HCT116 (cell line): ENCODE data around the gene FBXL5. TPM values are rescaled to one million over a fixed set of nuclear protein-coding genes. Genes with fewer than 3 reads are reported as not detected.

Experiments used
- ATAC-seq: fragments of 200-7000 bp; cut with Tn5 transposase; 2 replicates; pipeline ENCODE4 v1.9.1; 2020; ENCODE audit warnings: mild to moderate bottlenecking, moderate library complexity
- BruUV-seq: library from RNA; stranded (reverse); fragments of 400-500 nt; replicated peaks from 2 replicates; lab custom pipeline; 2021; lab: Mats Ljungman, UMichigan
- CTCF ChIA-PET: fragments of 300-600 bp; sonication (Branson Sonifier 250); formaldehyde crosslinking; loops from one replicate; lab custom pipeline; 2021; ENCODE audit warnings: antibody characterized with exemption; lab: Charles Lee
- POLR2A ChIA-PET: fragments of 300-600, 350-600 bp; sonication (Branson Sonifier 250); formaldehyde crosslinking; loops from one replicate; lab custom pipeline; 2021; ENCODE audit warnings: antibody characterized with exemption; lab: Charles Lee
- RAD21 ChIA-PET, 2 experiments: fragments of 300-600 bp; sonication (Branson Sonifier 250); formaldehyde crosslinking; loops; one replicate each; lab custom pipeline; 2023; ENCODE audit warnings: low total read pairs in 2 of 2; ENCODE audit not compliant: uncharacterized antibody in 2 of 2, unreplicated experiment in 2 of 2, low non-redundant PET in 1 of 2; lab: Charles Lee
- DNase-seq: peaks from one replicate; pipeline ENCODE4 v3.0.0-alpha.2; 2010; ENCODE audit warnings: low read depth, low spot score
- H2AFZ ChIP-seq: fragments of 200-600 bp; shearing (Covaris generic), sonication (generic); 2 replicates; pipeline ENCODE4 v1.6.1; 2017; ENCODE audit warnings: low read depth, mixed run types, mixed read lengths, antibody characterized with exemption, low read length; ENCODE audit not compliant: poor library complexity, severe bottlenecking
- H3K27ac ChIP-seq: 2 replicates; pipeline ENCODE4 v1.5.1; 2012; ENCODE audit warnings: low read depth, low read length
- H3K27me3 ChIP-seq: fragments of 200-600 bp; sonication (generic); 2 replicates; pipeline ENCODE4 v1.6.1; 2016; ENCODE audit warnings: mixed run types, low read length, mixed read lengths; ENCODE audit not compliant: insufficient read depth
- H3K36me3 ChIP-seq, 2 experiments: fragments of 200-500 bp in 1 of 2; fragments of 200-600 bp in 1 of 2; sonication (Bioruptor generic) in 1 of 2; sonication (generic) in 1 of 2; 2 replicates each; pipeline versions ENCODE4 v1.5.1 to v1.6.1; 2014 to 2016; ENCODE audit warnings: low read length in 2 of 2, inconsistent platforms in 1 of 2, mixed read lengths in 1 of 2, mixed run types in 1 of 2; ENCODE audit not compliant: insufficient read depth in 2 of 2, control insufficient read depth in 1 of 2
- H3K4me1 ChIP-seq, 2 experiments: fragments of 200-600 bp in 1 of 2; sonication (generic) in 1 of 2; 2 replicates each; pipeline versions ENCODE4 v1.5.1 to v1.6.1; 2012 to 2017; ENCODE audit warnings: low read length in 2 of 2, inconsistent platforms in 1 of 2, mild to moderate bottlenecking in 1 of 2, mixed read lengths in 1 of 2, mixed run types in 1 of 2, moderate library complexity in 1 of 2; ENCODE audit not compliant: insufficient read depth in 2 of 2, control insufficient read depth in 1 of 2
- H3K4me2 ChIP-seq: fragments of 200-600 bp; sonication (generic); 2 replicates; pipeline ENCODE4 v1.6.1; 2017; ENCODE audit warnings: mixed run types, low read length, mixed read lengths
- H3K4me3 ChIP-seq, 2 experiments: fragments of 200-600 bp in 1 of 2; sonication (generic) in 1 of 2; replicated peaks in 1 of 2; 2 replicates each; pipeline ENCODE4 v1.5.1; 2011 to 2016; ENCODE audit warnings: low read length in 2 of 2, control low read depth in 1 of 2, low read depth in 1 of 2, mild to moderate bottlenecking in 1 of 2, mixed read lengths in 1 of 2, mixed run types in 1 of 2
- H3K79me2 ChIP-seq: fragments of 200-600 bp; sonication (generic); 2 replicates; pipeline ENCODE4 v1.6.1; 2017; ENCODE audit warnings: mild to moderate bottlenecking, mixed run types, low read length, moderate library complexity, mixed read lengths; ENCODE audit not compliant: insufficient read depth
- H3K9ac ChIP-seq: fragments of 200-600 bp; sonication (generic); 2 replicates; pipeline ENCODE4 v1.6.1; 2016; ENCODE audit warnings: low read length, mixed read lengths
- H3K9me2 ChIP-seq: fragments of 200-600 bp; sonication (generic), shearing (Covaris generic); 2 replicates; pipeline ENCODE4 v1.6.1; 2017; ENCODE audit warnings: mixed run types, mild to moderate bottlenecking, moderate library complexity; ENCODE audit not compliant: insufficient read depth
- H3K9me3 ChIP-seq, 2 experiments: fragments of 200-500 bp in 1 of 2; fragments of 200-600 bp in 1 of 2; sonication (Bioruptor generic) in 1 of 2; sonication (generic) in 1 of 2; 2 replicates each; pipeline ENCODE4 v1.6.1; 2014 to 2017; ENCODE audit warnings: low read length in 2 of 2, mixed read lengths in 2 of 2, inconsistent platforms in 1 of 2, low read depth in 1 of 2, mild to moderate bottlenecking in 1 of 2, mixed run types in 1 of 2, moderate library complexity in 1 of 2; ENCODE audit not compliant: control insufficient read depth in 1 of 2, insufficient read depth in 1 of 2
- H4K20me1 ChIP-seq: fragments of 200-600 bp; sonication (generic), shearing (Covaris generic); 2 replicates; pipeline ENCODE4 v1.6.1; 2017; ENCODE audit warnings: mixed run types, mild to moderate bottlenecking, moderate library complexity; ENCODE audit not compliant: insufficient read depth
- CBX3 ChIP-seq: IDR thresholded peaks from 2 replicates; pipeline ENCODE4 v1.6.1; 2012; ENCODE audit warnings: low read depth
- CTCF ChIP-seq, 3 experiments: fragments of 200-600 bp in 1 of 3; sonication (generic) in 1 of 3; IDR thresholded peaks in 2 of 3; conservative IDR thresholded peaks in 1 of 3; 2 replicates each; pipeline ENCODE4 v1.5.1; 2012 to 2017; ENCODE audit warnings: low read depth in 2 of 3, low read length in 2 of 3, antibody characterized with exemption in 1 of 3, borderline replicate concordance in 1 of 3, control low read depth in 1 of 3, mild to moderate bottlenecking in 1 of 3, mixed read lengths in 1 of 3, mixed run types in 1 of 3, moderate library complexity in 1 of 3; ENCODE audit not compliant: insufficient read depth in 1 of 3
- POLR2AphosphoS5 ChIP-seq: IDR thresholded peaks from 2 replicates; pipeline ENCODE4 v1.6.1; 2011; ENCODE audit warnings: mild to moderate bottlenecking, low read depth, low read length, moderate library complexity
- RAD21 ChIP-seq: IDR thresholded peaks from 2 replicates; pipeline ENCODE4 v1.6.1; 2012; ENCODE audit warnings: low read depth, mild to moderate bottlenecking
- SIN3A ChIP-seq: IDR thresholded peaks from 2 replicates; pipeline ENCODE4 v1.6.1; 2012; ENCODE audit warnings: low read depth
- SP1 ChIP-seq: IDR thresholded peaks from 2 replicates; pipeline ENCODE4 v1.6.1; 2012; ENCODE audit warnings: low read depth
- SRF ChIP-seq: IDR thresholded peaks from 2 replicates; pipeline ENCODE4 v1.6.1; 2012; ENCODE audit warnings: low read depth
- TCF7L2 ChIP-seq: IDR thresholded peaks from 2 replicates; pipeline ENCODE4 v1.7.0; 2011; ENCODE audit warnings: borderline replicate concordance, inconsistent platforms; ENCODE audit not compliant: insufficient read depth, insufficient read length; ENCODE audit errors: extremely low read depth
- YY1 ChIP-seq: IDR thresholded peaks from 2 replicates; pipeline ENCODE4 v1.6.1; 2011; ENCODE audit warnings: low read length, low read depth, moderate library complexity, mild to moderate bottlenecking; ENCODE audit not compliant: insufficient replicate concordance; ENCODE audit errors: extremely low read depth
- ZBTB33 ChIP-seq: IDR thresholded peaks from 2 replicates; pipeline ENCODE4 v1.6.1; 2011; ENCODE audit warnings: mild to moderate bottlenecking, low read length, moderate library complexity; ENCODE audit not compliant: insufficient replicate concordance; ENCODE audit errors: extremely low read depth
- ZFX ChIP-seq: fragments of 450-650 bp; IDR thresholded peaks from 2 replicates; pipeline ENCODE4 v1.6.1; 2017
- ZNF274 ChIP-seq: fragments of 200-500 bp; sonication (Bioruptor generic); IDR thresholded peaks from 2 replicates; pipeline ENCODE4 v1.6.1; 2014; ENCODE audit warnings: mild to moderate bottlenecking, low read depth, low read length, inconsistent platforms
- intact Hi-C: fragments of 100-400 bp; cut with micrococcal nuclease; formaldehyde crosslinking; loops from 2 replicates; pipeline ENCODE4 v1.10.0; 2022
- total RNA-seq: library from RNA; stranded (reverse); gene quantifications from one replicate; pipeline ENCODE4 v1.2.1, GENCODE V29; 2021; ENCODE audit not compliant: unreplicated experiment

The FBXL5 gene
- total RNA-seq, 1 experiment from 2014 or later = 20.6 TPM

- TF ChIP-seq YY1 (no peak), SP1 (peak; percentile 22; the same call in 1 of the 2 replicates)
These were observed 40.1 kb upstream of the FBXL5 start (continued) for GRCh38 chr4:15695240-15695699.

GRCh38 chr4:15694431-15694830 lies 39.3 kb upstream of the FBXL5 start:
- TF ChIP-seq POLR2AphosphoS5 (no peak), TCF7L2 (no peak), CBX3 (no peak), SIN3A (no peak), ZFX (no peak)
- TF ChIP-seq, all 23 proteins: peak for 0
- H3K9ac ChIP-seq = no peak overlapping the region
- BruUV-seq = no TSS peak
- peak overlapping the region; percentile 43 for H3K4me2 ChIP-seq
- H3K79me2 ChIP-seq = no peaks in the 10 kb centered on the region
- no peak overlapping the region for H3K4me3 ChIP-seq
- no peak overlapping the region for H2AFZ ChIP-seq
- ChIA-PET POLR2A (interaction anchor here (1.3 kb wide), 1 partner anchor 13 kb away, joined by 4 read pairs; the partner anchor contains the start of gene FAM200B), CTCF (interaction anchor here (0.7 kb wide), 1 partner anchor 236 kb away, joined by 3 read pairs; no protein-coding TSS in a partner anchor), RAD21 (no interaction called here)
- H3K27ac ChIP-seq = no peak overlapping the region
- H3K4me1 ChIP-seq = peaks cover 14 to 50% of the 10 kb centered on the region in 2 experiments
- H3K27me3 ChIP-seq = no peaks in the 10 kb centered on the region
- H3K9me3 ChIP-seq = no peaks in the 10 kb centered on the region
- DNase-seq (no peak), ATAC-seq (no peak)
- H3K9me2 ChIP-seq = no peaks in the 10 kb centered on the region
- intact Hi-C loops = loop anchor here (10.0 kb wide), 1 partner anchor 200 kb away; no protein-coding TSS in a partner anchor
- H3K36me3 ChIP-seq = no peaks in the 10 kb centered on the region
- H4K20me1 ChIP-seq = no peaks in the 10 kb centered on the region

- H3K4me1 ChIP-seq = peaks cover 14 to 55% of the 10 kb centered on the region in 2 experiments
- no peaks in the 10 kb centered on the region for H3K27me3 ChIP-seq
- no peak for DNase-seq
- TF ChIP-seq ZNF274 (no peak), RAD21 (no peak), SIN3A (no peak), CTCF (IDR thresholded peaks at IDR 0.05 in 2 of 3, conservative IDR thresholded peaks at IDR 0.05 in 1 of 3; ENCODE audit: borderline replicate concordance in 1 of 3, insufficient read depth in 1 of 3, low read depth in 2 of 3, low read length in 2 of 3) (no peak), ZFX (no peak), ZBTB33 (no peak), SRF (no peak), CBX3 (no peak)
- TF ChIP-seq, all 23 proteins: peak for 0
- Histone ChIP-seq H3K9me2 (no peaks in the 10 kb centered on the region), H4K20me1 (no peaks in the 10 kb centered on the region), H3K27ac (no peak overlapping the region), H3K4me3 (no peak overlapping the region), H2AFZ (no peak overlapping the region), H3K4me2 (no peak overlapping the region), H3K79me2 (no peaks in the 10 kb centered on the region), H3K9ac (no peak overlapping the region), H3K36me3 (peaks cover 0 to 2% of the 10 kb centered on the region in 2 experiments; a peak in 1 of 4 replicates), H3K9me3 (no peaks in the 10 kb centered on the region)
- no TSS peak for BruUV-seq
- RAD21 ChIA-PET = no interaction called here
- intact Hi-C loops = loop anchor here (10.0 kb wide), 1 partner anchor 202 kb away; no protein-coding TSS in a partner anchor
- ATAC-seq = no peak
- CTCF ChIA-PET = interaction anchor here (1.2 kb wide), 1 partner anchor 23 kb away, joined by 3 read pairs; no protein-coding TSS in a partner anchor
- POLR2A ChIA-PET = no interaction called here
These were observed 37.4 kb upstream of the FBXL5 start for GRCh38 chr4:15692602-15693001.
